Smooth muscle cell (in vitro differentiated cells): ENCODE measurements around the gene GALNT5. TPM values are rescaled to one million over a fixed set of nuclear protein-coding genes. Genes with fewer than 3 reads are reported as not detected.
A peak's percentile ranks its signal among the peaks of the same experiment; 100 is the strongest.

ENCODE experiments used
- DNase-seq: peaks from one replicate; lab custom pipeline; 2025; ENCODE audit not compliant: unreplicated experiment; lab: John Stamatoyannopoulos, UW
- H2AFZ ChIP-seq: fragments of 200-600 bp; sonication (generic); 2 replicates; pipeline ENCODE4 v1.6.0; 2016; ENCODE audit warnings: antibody characterized with exemption, low read depth, mild to moderate bottlenecking
- H3F3A ChIP-seq: fragments of 200-600 bp; sonication (generic); 2 replicates; pipeline ENCODE4 v1.6.0; 2017; ENCODE audit warnings: antibody characterized with exemption, low read depth
- H3K27ac ChIP-seq: fragments of 200-600 bp; sonication (generic); 2 replicates; pipeline ENCODE4 v1.5.1; 2016; ENCODE audit warnings: low read depth, mild to moderate bottlenecking
- H3K27me3 ChIP-seq: fragments of 200-600 bp; sonication (generic); 2 replicates; pipeline ENCODE4 v1.6.1; 2016; ENCODE audit warnings: low read depth, mild to moderate bottlenecking
- H3K36me3 ChIP-seq: fragments of 200-600 bp; sonication (generic); 2 replicates; pipeline ENCODE4 v1.5.1; 2016; ENCODE audit warnings: low read depth
- H3K4me1 ChIP-seq: fragments of 200-600 bp; sonication (generic); 2 replicates; pipeline ENCODE4 v1.5.1; 2016; ENCODE audit warnings: low read depth
- H3K4me2 ChIP-seq: fragments of 200-600 bp; sonication (generic); 2 replicates; pipeline ENCODE4 v1.6.0; 2016; ENCODE audit warnings: mild to moderate bottlenecking
- H3K4me3 ChIP-seq: fragments of 200-600 bp; sonication (generic); 2 replicates; pipeline ENCODE4 v1.5.1; 2016; ENCODE audit warnings: mild to moderate bottlenecking
- H3K79me2 ChIP-seq: fragments of 200-600 bp; sonication (generic); 2 replicates; pipeline ENCODE4 v1.6.0; 2016; ENCODE audit warnings: low read depth, mild to moderate bottlenecking
- H3K9ac ChIP-seq: fragments of 200-600 bp; sonication (generic); 2 replicates; pipeline ENCODE4 v1.6.0; 2016; ENCODE audit warnings: low read depth
- H3K9me3 ChIP-seq: fragments of 200-600 bp; sonication (generic); replicated peaks from 2 replicates; pipeline ENCODE4 v1.5.1; 2016; ENCODE audit warnings: low read depth
- H4K20me1 ChIP-seq: fragments of 200-600 bp; sonication (generic); 2 replicates; pipeline ENCODE4 v1.6.0; 2016; ENCODE audit warnings: low read depth
- WGBS: methylation state at CpG from one replicate; pipeline ENCODE4 v1.1.7; 2016; ENCODE audit warnings: low lambda C conversion rate; 5-methylcytosine and 5-hydroxymethylcytosine counted together
- polyA plus RNA-seq: library from polyadenylated mRNA; unstranded; fragments of >200 nt; fragmentation: Nextera tagmentation; extraction: Ambion mirVana; gene quantifications from 2 replicates; pipeline ENCODE4 v1.2.1, GENCODE V29; 2016
- total RNA-seq: library from RNA; depleted of rRNA; stranded (reverse); fragments of >200 nt; gene quantifications from 2 replicates; pipeline ENCODE4 v1.2.3, GENCODE V29; 2014
- TF ChIP-seq, protein P1 (sequence below): fragments of 200-600 bp; sonication (generic); IDR thresholded peaks from 2 replicates; pipeline ENCODE4 v1.5.1; 2017; ENCODE audit warnings: borderline replicate concordance, mild to moderate bottlenecking, antibody characterized with exemption; ENCODE audit not compliant: insufficient read depth, poor library complexity, severe bottlenecking

The GALNT5 gene
- total and polyA plus RNA-seq, 2 experiments from 2014 or later, result 1.8 to 2.0 TPM

DNA sequence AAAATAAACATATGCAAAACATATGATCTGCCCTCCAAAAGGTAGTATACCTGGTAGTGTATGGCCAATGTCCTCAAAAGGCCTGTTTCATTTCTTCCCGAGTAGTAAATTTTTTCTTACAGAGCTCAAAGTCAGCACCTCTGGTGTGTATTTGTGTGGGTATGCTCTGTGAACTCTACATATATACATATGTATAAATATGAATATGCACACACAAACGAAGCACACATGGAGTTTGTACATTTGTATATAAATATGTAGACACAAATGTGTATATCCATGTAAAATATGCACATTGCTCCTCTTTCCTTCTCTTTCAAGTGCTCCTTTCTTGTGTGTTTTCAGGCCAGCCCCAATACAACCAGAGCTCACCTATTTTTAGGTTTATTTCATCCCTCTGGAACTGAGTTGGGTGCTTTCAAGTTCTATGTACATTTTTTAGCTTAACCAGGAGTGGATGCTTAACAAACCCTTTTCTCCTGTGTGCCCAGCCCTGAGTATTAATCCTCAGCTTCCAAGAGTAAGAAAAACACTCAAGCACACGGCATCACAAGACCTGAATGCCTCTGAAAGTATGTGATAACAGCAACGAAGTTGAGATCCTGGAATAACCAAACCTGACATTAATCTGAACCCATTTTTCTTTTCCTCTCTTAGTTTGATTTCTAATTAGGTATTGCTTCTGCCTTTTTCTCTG lies 12.2 kb upstream of the GALNT5 start:
- Histone ChIP-seq H3K9ac (no peak overlapping the region), H3K4me3 (no peak overlapping the region), H3K27me3 (no peaks in the 10 kb centered on the region), H3K9me3 (no peaks in the 10 kb centered on the region), H2AFZ (peak overlapping the region; percentile 11), H3F3A (no peaks in the 10 kb centered on the region), H3K4me1 (peaks cover 11% of the 10 kb centered on the region), H4K20me1 (no peaks in the 10 kb centered on the region), H3K36me3 (no peaks in the 10 kb centered on the region), H3K79me2 (no peaks in the 10 kb centered on the region), H3K27ac (no peak overlapping the region), H3K4me2 (no peak overlapping the region)
- TF ChIP-seq, protein P1, sequence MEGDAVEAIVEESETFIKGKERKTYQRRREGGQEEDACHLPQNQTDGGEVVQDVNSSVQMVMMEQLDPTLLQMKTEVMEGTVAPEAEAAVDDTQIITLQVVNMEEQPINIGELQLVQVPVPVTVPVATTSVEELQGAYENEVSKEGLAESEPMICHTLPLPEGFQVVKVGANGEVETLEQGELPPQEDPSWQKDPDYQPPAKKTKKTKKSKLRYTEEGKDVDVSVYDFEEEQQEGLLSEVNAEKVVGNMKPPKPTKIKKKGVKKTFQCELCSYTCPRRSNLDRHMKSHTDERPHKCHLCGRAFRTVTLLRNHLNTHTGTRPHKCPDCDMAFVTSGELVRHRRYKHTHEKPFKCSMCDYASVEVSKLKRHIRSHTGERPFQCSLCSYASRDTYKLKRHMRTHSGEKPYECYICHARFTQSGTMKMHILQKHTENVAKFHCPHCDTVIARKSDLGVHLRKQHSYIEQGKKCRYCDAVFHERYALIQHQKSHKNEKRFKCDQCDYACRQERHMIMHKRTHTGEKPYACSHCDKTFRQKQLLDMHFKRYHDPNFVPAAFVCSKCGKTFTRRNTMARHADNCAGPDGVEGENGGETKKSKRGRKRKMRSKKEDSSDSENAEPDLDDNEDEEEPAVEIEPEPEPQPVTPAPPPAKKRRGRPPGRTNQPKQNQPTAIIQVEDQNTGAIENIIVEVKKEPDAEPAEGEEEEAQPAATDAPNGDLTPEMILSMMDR, result no peak
- DNase-seq, result no peak
- whole genome bisulfite sequencing, result 80% methylated on average over 4 of the region's 4 CpGs

DNA sequence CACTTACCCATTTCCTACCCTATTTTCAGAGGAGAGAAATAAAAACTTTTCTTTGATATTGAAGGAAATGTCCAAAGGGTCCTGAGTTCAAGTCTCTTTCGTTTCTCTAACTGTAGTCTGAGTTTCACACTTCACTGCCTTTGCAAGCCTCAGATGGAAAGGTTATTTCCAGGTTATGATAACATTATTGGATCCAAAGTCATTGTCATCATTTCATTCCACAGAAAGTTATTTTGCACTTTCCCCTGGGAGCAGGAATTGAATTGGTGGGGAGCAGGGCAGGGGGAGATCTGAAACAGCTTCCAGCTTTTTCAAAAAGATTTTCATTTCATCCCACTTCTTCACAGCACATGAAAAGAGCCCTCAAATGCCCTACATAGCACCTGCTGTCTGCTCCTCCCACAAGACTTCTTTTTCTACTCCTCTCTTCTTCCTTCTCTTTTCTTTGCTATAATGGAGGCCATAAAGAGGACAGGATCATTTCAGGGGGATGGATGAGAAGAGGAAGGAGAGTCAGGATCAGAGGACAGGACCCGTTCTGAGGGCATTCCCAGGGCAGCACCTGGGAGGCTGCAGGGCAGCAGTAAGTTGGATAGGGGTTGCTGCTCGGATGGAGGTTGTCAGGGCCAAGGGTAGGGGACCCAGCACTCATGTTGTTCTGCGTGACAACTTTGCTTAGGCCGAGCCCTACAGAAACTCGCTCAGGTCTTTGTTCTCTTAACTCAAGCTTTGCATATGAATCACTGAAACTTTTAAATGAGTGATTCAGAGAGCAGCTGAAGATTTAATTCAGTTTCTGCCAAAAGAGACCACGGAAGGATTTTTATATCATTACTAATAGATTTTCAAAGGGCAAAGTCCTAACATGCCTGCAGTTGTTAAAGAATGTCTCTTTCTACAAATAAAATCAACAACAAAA lies 11.4 kb upstream of the GALNT5 start:
- peak overlapping the region; percentile 69 for H3K4me2 ChIP-seq
- no peaks in the 10 kb centered on the region for H3K36me3 ChIP-seq
- no peaks in the 10 kb centered on the region for H4K20me1 ChIP-seq
- peak overlapping the region; percentile 75 for H2AFZ ChIP-seq
- no peaks in the 10 kb centered on the region for H3K9me3 ChIP-seq
- H3K4me3 ChIP-seq, result no peak overlapping the region
- WGBS, result 39% methylated on average over 7 of the region's 7 CpGs
- no peaks in the 10 kb centered on the region for H3F3A ChIP-seq
- H3K27me3 ChIP-seq, result no peaks in the 10 kb centered on the region
- no peaks in the 10 kb centered on the region for H3K79me2 ChIP-seq
- DNase-seq, result no peak
- TF ChIP-seq, protein P1, result no peak
- H3K4me1 ChIP-seq, result peaks cover 11% of the 10 kb centered on the region
- H3K9ac ChIP-seq, result peak overlapping the region; percentile 58
- peak overlapping the region; percentile 89 for H3K27ac ChIP-seq

DNA sequence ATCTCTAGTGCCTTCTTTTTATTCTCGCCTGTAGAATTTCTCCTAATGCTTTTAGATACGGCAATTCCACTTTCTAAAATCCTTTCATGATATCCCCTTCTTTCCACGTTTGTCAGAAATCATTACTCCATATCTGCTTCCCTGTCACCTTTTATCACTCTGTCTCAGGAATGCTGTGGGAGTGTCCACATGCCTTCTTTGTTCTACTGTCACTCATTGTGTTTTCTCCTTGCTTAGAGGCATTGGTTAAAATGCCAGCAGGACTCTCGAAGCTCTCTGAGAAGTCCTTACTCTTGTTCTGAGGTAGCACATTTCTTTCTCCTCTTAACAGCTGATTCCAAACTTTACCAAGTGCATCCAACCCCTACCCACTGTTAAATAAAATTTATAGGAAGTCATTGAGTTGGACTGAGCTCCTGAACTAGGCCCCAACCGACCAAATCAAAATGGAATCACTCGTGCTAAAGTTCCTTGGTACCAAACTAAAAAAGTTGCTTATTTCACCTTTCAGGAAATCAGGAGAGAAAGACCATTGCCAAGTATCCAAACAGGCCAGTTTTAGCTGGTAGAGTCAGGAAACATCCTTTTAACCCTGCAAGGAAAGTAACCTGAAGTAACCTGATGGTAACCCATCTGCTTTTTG lies 10.6 kb upstream of the GALNT5 start:
- peak overlapping the region; percentile 58 for H3K9ac ChIP-seq
- 62% methylated on average over 6 of the region's 6 CpGs for WGBS
- H3K9me3 ChIP-seq, result no peaks in the 10 kb centered on the region
- no peaks in the 10 kb centered on the region for H4K20me1 ChIP-seq
- H3K27me3 ChIP-seq, result no peaks in the 10 kb centered on the region
- H3K36me3 ChIP-seq, result no peaks in the 10 kb centered on the region
- peak overlapping the region; percentile 69 for H3K4me2 ChIP-seq
- H3F3A ChIP-seq, result no peaks in the 10 kb centered on the region
- peak overlapping the region; percentile 89 for H3K27ac ChIP-seq
- no peak overlapping the region for H3K4me3 ChIP-seq
- H3K79me2 ChIP-seq, result no peaks in the 10 kb centered on the region
- H2AFZ ChIP-seq, result peak overlapping the region; percentile 75
- TF ChIP-seq, protein P1, result no peak
- DNase-seq, result no peak
- H3K4me1 ChIP-seq, result peaks cover 11% of the 10 kb centered on the region
